HUES6 (cell line): ENCODE results near the gene KLF5.
A peak's percentile ranks its signal among the peaks of the same experiment; 100 is the strongest.

Experiments
- H3K27ac ChIP-seq: 2 replicates; pipeline ENCODE4 v1.7.0; 2013; ENCODE audit warnings: low read depth, mild to moderate bottlenecking, low read length, inconsistent platforms
- H3K27me3 ChIP-seq: 2 replicates; pipeline ENCODE4 v1.6.1; 2013; ENCODE audit warnings: low read length; ENCODE audit not compliant: control insufficient read depth, insufficient read depth
- H3K36me3 ChIP-seq: 2 replicates; pipeline ENCODE4 v1.6.1; 2013; ENCODE audit warnings: low read length; ENCODE audit not compliant: control insufficient read depth, insufficient read depth
- H3K4me1 ChIP-seq: 2 replicates; pipeline ENCODE4 v1.6.1; 2013; ENCODE audit warnings: low read length; ENCODE audit not compliant: control insufficient read depth, insufficient read depth
- H3K4me3 ChIP-seq: 2 replicates; pipeline ENCODE4 v1.5.1; 2013; ENCODE audit warnings: low read depth, low read length
- H3K9ac ChIP-seq: one replicate; pipeline ENCODE4 v1.6.1; 2013; ENCODE audit warnings: mild to moderate bottlenecking, low read length
- H3K9me3 ChIP-seq: 2 replicates; pipeline ENCODE4 v1.6.1; 2013; ENCODE audit warnings: low read depth, low read length; ENCODE audit not compliant: control insufficient read depth, insufficient read depth

Gene KLF5

GRCh38 chr13:73059460-73060250 is 850 bp downstream of the KLF5 start:
- H3K36me3 ChIP-seq, result peaks cover 12% of the 10 kb centered on the region; the same call in 1 of the 2 replicates
- peak overlapping the region; percentile 94 for H3K4me3 ChIP-seq
- H3K27me3 ChIP-seq, result peaks cover 46% of the 10 kb centered on the region
- H3K4me1 ChIP-seq, result peaks cover 50% of the 10 kb centered on the region
- H3K27ac ChIP-seq, result no peak overlapping the region; the same call in 1 of the 2 replicates
- no peaks in the 10 kb centered on the region for H3K9me3 ChIP-seq
- H3K9ac ChIP-seq, result peak overlapping the region; percentile 93

- no peak overlapping the region; the same call in 1 of the 2 replicates for H3K27ac ChIP-seq
- H3K9ac ChIP-seq, result peak overlapping the region; percentile 90
- H3K4me3 ChIP-seq, result peak overlapping the region; percentile 94
- H3K4me1 ChIP-seq, result peaks cover 51% of the 10 kb centered on the region
- no peaks in the 10 kb centered on the region for H3K9me3 ChIP-seq
- peaks cover 46% of the 10 kb centered on the region for H3K27me3 ChIP-seq
- H3K36me3 ChIP-seq, result peaks cover 12% of the 10 kb centered on the region; the same call in 1 of the 2 replicates
Observed at GRCh38 chr13:73060251-73061160, 1.7 kb downstream of the KLF5 start.

- peaks cover 46% of the 10 kb centered on the region for H3K27me3 ChIP-seq
- H3K4me3 ChIP-seq, result peak overlapping the region; percentile 94; the same call in 1 of the 2 replicates
- H3K36me3 ChIP-seq, result peaks cover 15% of the 10 kb centered on the region; the same call in 1 of the 2 replicates
- no peaks in the 10 kb centered on the region for H3K9me3 ChIP-seq
- H3K4me1 ChIP-seq, result peaks cover 52% of the 10 kb centered on the region
- H3K27ac ChIP-seq, result no peak overlapping the region
- H3K9ac ChIP-seq, result peak overlapping the region; percentile 23
Observed at GRCh38 chr13:73061473-73061872, 2.7 kb downstream of the KLF5 start.

DNA sequence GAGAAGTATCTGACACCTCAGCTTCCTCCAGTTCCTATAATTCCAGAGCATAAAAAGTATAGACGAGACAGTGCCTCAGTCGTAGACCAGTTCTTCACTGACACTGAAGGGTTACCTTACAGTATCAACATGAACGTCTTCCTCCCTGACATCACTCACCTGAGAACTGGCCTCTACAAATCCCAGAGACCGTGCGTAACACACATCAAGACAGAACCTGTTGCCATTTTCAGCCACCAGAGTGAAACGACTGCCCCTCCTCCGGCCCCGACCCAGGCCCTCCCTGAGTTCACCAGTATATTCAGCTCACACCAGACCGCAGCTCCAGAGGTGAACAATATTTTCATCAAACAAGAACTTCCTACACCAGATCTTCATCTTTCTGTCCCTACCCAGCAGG is 3.1 kb downstream of the KLF5 start:
- peaks cover 45% of the 10 kb centered on the region for H3K27me3 ChIP-seq
- H3K4me3 ChIP-seq, result peak overlapping the region; percentile 94; the same call in 1 of the 2 replicates
- H3K36me3 ChIP-seq, result peaks cover 15% of the 10 kb centered on the region; the same call in 1 of the 2 replicates
- H3K9ac ChIP-seq, result peak overlapping the region; percentile 23
- no peak overlapping the region for H3K27ac ChIP-seq
- H3K4me1 ChIP-seq, result peaks cover 52% of the 10 kb centered on the region
- H3K9me3 ChIP-seq, result no peaks in the 10 kb centered on the region

DNA sequence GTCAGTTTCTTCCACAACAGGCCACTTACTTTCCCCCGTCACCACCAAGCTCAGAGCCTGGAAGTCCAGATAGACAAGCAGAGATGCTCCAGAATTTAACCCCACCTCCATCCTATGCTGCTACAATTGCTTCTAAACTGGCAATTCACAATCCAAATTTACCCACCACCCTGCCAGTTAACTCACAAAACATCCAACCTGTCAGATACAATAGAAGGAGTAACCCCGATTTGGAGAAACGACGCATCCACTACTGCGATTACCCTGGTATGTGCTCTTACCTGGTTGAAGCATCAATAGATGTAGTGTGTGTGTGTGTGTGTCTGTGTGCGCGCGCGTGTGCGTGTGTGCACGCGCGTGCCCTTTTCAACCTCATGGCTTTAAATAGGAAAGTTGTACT is 3.7 kb downstream of the KLF5 start:
- Histone ChIP-seq H3K9ac (no peak overlapping the region), H3K27ac (no peak overlapping the region), H3K4me1 (peaks cover 52% of the 10 kb centered on the region), H3K4me3 (peak overlapping the region; percentile 94; the same call in 1 of the 2 replicates), H3K9me3 (no peaks in the 10 kb centered on the region), H3K36me3 (peaks cover 17% of the 10 kb centered on the region), H3K27me3 (peaks cover 40% of the 10 kb centered on the region)

DNA sequence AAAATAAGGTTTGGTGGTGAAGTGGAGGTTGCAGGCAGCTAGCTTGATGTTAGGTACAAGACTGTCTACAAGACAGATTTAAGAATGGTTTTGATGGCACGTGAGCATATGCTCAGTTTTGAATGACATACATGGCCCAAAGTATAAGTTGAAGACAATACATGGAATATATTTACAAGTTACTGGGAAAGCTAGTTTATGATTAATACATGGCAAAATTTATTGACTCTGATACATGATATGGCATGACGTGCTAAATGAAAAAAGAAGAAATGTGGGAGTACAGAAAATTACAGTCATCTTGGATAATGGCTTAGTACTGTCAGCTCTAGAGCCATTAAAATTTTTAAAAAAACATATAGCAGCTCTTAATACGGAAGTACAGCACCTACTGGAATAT is 4.4 kb downstream of the KLF5 start:
- Histone ChIP-seq H3K4me1 (peaks cover 49% of the 10 kb centered on the region), H3K9ac (no peak overlapping the region), H3K27me3 (peaks cover 33% of the 10 kb centered on the region), H3K4me3 (no peak overlapping the region), H3K36me3 (peaks cover 22% of the 10 kb centered on the region), H3K9me3 (no peaks in the 10 kb centered on the region), H3K27ac (no peak overlapping the region)

DNA sequence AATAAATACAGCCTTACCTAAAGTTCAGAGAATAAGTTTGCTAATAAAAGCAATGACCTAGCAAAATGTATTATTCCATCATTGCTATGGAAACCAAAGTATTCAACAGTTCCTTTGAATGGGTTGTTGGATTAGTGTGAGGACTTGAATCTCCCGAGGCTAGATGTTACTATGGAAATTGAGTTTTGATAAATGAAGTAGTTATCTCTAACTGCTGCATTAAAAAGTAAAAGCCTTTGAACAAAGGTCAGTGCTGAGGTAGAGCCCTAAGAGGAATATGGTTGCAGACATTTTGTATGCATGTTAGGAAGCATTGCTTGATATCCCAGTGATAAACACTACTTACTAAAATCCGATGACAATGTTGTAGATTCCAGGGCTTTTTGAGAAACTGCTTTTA is 6.2 kb downstream of the KLF5 start:
- peaks cover 50% of the 10 kb centered on the region for H3K4me1 ChIP-seq
- H3K27me3 ChIP-seq, result peaks cover 25% of the 10 kb centered on the region
- H3K36me3 ChIP-seq, result peaks cover 22% of the 10 kb centered on the region
- H3K4me3 ChIP-seq, result no peak overlapping the region
- H3K27ac ChIP-seq, result no peak overlapping the region
- no peak overlapping the region for H3K9ac ChIP-seq
- H3K9me3 ChIP-seq, result no peaks in the 10 kb centered on the region

GRCh38 chr13:73065665-73066340 is 7.0 kb downstream of the KLF5 start:
- H3K4me1 ChIP-seq, result peaks cover 55% of the 10 kb centered on the region
- H3K4me3 ChIP-seq, result no peak overlapping the region
- H3K9ac ChIP-seq, result no peak overlapping the region
- no peaks in the 10 kb centered on the region for H3K9me3 ChIP-seq
- H3K27ac ChIP-seq, result no peak overlapping the region
- H3K27me3 ChIP-seq, result peaks cover 18% of the 10 kb centered on the region
- peaks cover 22% of the 10 kb centered on the region for H3K36me3 ChIP-seq

- Histone ChIP-seq H3K9me3 (no peaks in the 10 kb centered on the region), H3K4me3 (no peak overlapping the region), H3K27me3 (no peaks in the 10 kb centered on the region), H3K36me3 (peaks cover 11% of the 10 kb centered on the region), H3K4me1 (peaks cover 55% of the 10 kb centered on the region), H3K9ac (no peak overlapping the region), H3K27ac (no peak overlapping the region)
Observed at GRCh38 chr13:73069206-73069805, 10.5 kb downstream of the KLF5 start.

- H3K27ac ChIP-seq, result no peak overlapping the region
- no peak overlapping the region for H3K9ac ChIP-seq
- no peaks in the 10 kb centered on the region for H3K9me3 ChIP-seq
- H3K4me1 ChIP-seq, result peaks cover 56% of the 10 kb centered on the region
- H3K36me3 ChIP-seq, result peaks cover 9% of the 10 kb centered on the region
- H3K4me3 ChIP-seq, result no peak overlapping the region
- no peaks in the 10 kb centered on the region for H3K27me3 ChIP-seq
Observed at GRCh38 chr13:73070451-73071098, 11.8 kb downstream of the KLF5 start.
